GM18498 (cell line): Measurements from ENCODE around the gene ACADS.
A peak's percentile ranks its signal among the peaks of the same experiment; 100 is the strongest.

ENCODE experiments used
- ATAC-seq: cut with Tn5 transposase; IDR thresholded peaks from one replicate; pipeline ENCODE4 v1.9.1; 2021; ENCODE audit warnings: mild to moderate bottlenecking, moderate library complexity; ENCODE audit not compliant: unreplicated experiment

ACADS gene

DNA sequence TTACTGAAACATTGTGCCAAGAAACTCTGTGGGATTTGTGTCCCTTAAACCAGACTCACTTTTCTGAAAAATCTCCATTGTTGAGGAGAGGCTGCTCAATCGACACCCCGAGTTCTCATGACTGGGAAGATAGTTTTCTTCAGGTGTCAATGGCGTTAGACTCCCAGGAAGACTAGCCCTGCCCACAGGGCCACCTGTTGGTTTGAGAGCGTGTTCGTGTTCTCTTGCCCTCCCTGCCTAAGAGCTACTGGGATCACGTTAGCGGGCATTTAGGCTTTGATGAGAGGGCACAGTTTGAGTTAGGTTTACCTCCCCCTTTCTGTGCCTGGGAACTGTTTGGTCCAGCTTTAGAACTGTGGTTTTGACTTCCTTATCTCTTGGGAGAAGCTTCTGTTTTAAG lies 26.1 kb upstream of the ACADS start:
- no peak for ATAC-seq

DNA sequence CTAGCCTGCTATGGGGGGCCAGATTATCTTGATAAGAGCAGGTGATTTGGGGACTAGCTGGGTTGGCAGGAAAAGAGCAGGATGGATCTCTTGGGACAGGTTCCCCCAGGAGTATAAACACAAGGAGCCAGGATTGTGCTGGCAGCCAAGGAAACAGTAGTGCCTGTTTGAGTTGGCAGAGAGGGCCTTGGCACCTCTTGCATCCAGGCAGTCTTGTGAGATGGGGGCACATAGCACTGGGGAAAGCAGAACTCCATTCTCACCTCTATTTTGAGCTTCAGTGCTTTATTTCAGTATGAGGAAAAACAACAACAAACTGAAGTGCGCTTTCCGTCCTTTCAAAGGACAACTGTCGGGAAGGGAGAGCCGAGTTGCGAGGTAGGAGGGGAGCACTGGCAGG lies 24.7 kb upstream of the ACADS start:
- ATAC-seq: no peak

DNA sequence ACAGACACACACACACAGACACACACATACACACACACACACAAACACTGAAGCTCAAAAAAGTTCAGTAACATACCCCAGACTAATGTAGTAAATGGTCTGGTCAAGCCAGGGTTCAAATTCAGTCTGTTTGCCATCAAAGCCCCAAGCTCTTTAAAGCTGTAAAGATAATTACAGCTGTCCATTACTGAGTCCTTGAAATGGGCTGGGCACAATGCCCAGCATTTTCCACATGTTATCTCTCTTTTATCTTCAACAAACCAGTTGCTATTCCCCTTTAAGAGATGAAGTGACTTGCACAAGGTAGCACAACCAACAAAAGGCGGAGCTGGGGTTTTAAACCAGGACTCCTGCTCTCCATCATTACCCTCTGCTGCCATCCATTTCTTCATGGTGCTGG lies 23.0 kb upstream of the ACADS start:
- ATAC-seq: no peak

DNA sequence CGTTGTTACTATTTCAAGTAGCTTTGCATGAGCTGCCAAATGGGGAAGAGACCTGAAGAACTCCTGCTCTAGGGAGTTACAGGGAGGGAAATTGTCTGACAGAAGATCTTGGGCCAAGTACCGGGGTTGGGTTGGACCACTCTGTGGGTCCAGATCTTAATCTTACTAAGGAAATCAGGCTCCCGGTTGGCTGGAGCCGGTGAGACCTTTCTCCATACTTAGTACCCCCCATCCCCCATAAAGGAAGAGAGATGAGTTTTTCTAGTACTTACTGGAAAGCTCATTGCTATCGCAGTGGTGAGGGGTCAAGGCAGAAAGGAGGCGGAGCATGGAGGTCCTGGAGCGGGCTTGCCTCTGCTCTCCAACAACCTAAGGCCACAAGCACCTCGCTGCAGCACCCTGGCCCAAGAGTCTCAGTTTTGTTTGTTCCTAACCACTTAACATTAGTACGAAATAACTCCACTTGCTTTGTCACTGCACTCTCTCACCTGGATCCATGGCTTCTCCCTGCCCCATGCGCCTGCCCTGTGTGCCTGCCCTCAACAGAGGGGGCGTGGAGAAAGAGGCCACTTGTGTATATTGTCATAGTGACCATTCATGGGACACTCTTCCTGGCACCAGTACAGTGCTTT lies 22.2 kb upstream of the ACADS start:
- no peak for ATAC-seq

DNA sequence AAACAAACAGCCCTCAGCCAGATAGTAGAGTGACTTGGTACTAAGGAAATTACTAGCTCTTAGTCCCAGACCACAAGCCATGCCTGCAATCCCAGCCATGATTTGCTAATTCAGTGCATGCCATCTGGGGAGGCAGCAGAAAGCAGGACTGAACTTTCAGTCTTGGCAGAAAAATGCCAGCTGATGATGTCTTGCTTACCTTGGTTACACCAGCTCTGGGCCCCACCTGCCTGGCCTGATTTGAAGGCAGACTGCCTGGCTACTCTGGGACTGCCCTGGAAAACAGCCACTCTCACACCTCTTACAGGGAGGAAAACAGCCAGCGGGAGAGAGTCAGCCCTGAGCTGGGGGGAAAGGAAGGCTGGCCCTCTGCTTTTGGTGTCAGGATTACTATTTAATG lies 20.0 kb upstream of the ACADS start:
- ATAC-seq: no peak

DNA sequence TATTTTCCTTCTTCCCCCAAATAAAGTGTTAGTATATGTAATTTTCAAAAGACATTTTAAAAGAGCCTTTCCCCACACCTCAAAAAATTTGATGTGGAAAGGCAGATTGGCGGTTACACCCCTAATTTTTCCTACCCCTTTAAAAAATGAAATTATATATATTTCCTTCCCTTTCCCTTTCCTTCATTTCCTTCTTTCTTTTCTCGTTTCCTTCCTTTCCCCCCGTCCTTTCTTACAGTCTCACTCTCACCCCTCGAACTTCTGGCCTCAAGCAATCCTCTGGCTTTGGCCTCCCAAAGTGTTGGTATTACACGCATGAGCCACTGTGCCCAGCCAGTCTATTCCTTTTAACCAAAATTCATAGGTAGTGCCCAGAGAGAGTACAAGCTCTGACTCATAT lies 19.6 kb upstream of the ACADS start:
- ATAC-seq: no peak

DNA sequence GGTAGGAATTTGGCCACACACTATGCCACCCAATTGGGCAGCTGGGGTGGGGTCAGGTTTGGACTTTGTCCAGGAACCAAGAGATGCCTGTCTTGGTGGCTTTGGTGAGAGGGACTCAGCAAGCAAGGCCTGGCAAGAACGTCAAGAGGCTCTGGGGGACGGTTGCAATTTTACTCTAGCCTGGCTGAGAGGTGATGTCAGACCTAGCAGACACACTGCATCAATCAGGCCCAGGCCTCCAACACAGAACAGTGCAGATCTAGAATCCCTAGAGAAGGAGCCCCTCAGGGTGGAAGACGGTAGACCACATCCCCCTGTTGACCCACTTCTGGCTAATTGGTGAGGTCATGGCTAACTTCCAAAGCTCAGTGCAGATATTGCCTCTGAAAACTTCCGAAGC lies 17.0 kb upstream of the ACADS start:
- no peak for ATAC-seq

DNA sequence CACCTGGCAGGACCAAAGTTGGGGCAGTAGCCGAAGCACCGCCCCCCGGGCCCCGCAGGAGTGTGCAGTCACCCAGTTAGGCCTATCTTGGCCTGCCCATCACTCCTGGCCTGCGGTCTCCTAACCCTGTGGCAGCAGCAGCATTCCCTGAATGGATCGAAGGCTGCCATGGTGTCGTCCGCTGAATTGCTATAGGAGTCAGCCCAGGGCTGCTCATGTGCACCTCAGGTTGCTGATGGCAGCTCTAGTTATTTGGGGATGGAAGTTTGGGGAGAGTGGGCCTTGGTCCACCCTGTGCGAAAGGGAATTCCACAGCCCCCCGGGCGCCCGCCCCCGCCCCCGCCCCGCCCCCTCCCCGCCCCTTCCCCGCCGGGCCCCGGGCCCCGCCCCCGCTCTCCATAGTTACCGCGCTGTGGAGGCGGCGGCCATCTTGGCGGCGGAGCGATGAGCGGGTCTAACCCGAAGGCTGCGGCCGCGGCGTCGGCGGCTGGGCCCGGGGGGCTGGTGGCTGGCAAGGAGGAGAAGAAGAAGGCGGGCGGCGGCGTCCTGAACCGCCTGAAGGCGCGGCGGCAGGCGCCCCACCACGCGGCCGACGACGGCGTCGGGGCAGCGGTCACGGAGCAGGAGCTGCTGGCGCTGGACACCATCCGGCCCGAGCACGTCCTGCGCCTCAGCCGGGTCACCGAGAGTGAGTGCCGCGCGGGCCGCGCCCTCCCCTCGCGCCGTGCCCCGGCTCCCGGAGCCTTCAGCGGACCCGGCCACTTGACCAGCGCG lies 15.4 kb upstream of the ACADS start, which contains the start of gene UNC119B:
Gene UNC119B (plus strand): TSS at position 428 of the 774 bp plus-strand sequence. CDS start 17 bp downstream, at position 445.
- peak; percentile 79 for ATAC-seq

DNA sequence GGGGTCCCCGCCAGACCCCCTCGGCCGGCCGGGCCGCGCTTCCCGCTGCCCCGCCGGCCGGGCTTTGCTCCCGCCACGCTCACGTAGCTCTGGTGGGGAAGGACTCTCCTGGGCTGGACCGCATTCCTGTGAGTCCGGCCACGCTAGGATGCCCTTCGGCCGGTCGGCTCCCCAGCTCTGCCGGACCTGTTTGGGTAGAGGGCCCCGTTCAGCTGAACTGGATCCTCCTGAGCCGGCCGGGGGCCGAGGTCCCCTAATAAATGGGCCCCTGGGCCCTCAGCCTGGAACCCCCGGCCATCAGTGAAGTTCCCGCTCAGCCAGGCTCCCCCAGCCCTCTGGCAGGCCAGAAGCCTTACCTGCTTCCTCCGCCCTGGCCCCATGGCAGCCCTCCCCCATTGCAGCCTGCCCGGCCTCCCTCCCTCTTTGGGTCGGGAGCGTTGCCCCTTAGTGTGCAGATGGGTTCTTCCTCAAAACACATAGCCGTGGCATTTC lies 14.8 kb upstream of the ACADS start:
- peak; percentile 22 for ATAC-seq

DNA sequence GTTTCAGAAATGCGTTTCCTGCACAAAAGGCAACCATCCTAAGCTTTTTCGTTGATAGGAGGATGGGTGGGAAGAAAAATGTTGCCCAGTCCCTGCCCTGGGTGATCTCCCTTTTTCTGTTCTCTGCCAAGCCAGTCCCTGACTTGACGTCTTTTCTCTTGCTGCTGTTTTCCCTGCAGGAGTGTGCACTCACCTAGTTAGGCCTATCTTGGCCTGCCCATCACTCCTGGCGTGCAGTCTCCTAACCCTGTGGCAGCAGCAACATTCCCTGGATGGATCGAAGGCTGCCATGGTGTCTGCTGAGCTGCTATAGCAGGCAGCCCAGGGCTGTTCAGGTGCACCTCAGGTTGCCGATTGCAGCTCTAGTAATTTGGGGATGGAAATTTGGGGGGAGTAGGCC lies 14.2 kb upstream of the ACADS start:
- no peak for ATAC-seq

DNA sequence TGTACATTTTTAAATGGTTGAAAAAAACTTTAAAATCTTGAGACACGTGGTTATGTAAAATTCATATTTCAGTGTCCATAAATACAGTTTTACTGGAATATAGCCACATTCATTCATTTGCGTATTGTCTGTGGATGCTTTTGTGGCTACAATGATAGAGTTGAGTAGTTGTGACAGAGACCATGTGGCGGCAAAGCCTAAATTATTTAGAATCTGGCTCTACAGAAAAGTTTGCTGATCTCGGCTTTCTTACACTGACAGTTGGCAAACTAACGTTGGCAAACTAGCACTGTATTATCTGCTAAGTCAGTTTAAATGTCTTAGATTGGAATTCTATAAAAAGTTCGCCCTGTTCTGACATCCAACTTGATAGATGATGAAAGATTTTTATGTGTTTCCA lies 13.0 kb upstream of the ACADS start:
- ATAC-seq: no peak

DNA sequence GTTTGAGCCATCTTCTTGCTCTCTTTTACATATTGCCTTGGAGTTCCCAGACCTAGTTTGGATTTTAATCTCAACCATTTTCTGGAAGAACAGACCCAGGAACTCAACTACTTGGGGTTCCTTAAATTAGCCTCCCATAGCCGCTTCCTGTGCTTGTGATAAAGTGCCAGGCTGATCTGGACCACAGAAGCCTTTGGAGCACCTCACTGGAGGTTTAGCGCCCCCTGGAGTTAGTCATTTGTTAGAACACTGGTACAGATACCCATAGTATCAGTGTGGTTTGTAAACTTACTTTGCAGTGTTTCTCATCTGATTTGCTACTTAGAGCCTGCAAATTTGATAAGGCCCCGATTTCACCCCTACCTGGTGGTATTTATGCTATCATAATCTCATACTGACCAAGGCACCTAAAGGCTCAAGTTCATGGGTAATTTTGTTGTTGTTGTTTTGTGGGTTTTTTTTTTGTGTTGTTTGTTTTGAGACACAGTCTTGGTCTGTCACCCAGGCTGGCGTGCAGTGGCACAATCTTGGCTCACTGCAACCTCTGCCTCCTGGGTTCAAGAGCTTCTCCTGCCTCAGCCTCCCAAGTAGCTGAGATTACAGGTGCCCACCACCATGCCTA lies 11.7 kb upstream of the ACADS start:
- ATAC-seq: no peak

DNA sequence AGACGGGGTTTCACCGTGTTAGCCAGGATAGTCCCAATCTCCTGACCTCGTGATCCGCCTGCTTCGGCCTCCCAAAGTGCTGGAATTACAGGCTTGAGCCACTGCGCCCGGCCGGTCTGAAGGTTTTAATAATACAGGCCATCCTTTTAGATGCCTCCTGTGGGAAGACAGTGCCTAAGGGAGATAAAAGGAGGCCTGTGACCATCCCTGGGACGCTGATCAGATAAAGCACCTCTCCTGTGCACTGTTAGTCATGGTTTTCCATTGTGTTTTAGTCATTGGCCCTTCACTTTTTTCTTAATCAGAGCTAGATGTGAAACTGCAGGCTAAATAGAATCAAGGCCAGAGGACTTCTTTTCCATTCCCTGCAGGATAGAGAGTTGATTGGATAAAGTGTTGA lies 7.6 kb upstream of the ACADS start:
- no peak for ATAC-seq

DNA sequence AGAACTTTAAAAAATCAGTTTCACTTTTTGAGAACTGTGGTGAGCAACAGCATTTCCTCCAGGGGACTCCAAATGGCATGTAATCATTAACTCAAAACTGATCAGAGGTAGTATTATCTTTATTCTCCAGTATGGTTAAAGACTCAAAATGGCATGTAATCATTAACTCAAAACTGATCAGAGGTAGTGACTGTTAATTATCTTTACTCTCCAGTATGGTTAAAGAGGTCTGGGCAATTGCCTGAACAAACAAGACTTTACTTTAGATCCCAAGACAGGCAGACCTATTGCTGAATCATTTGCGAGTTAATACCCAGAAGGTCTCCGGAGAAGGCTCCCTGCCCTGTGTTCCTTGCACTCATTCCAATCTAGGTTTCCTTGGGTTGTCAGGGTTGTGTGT lies 6.6 kb upstream of the ACADS start:
- no peak for ATAC-seq

DNA sequence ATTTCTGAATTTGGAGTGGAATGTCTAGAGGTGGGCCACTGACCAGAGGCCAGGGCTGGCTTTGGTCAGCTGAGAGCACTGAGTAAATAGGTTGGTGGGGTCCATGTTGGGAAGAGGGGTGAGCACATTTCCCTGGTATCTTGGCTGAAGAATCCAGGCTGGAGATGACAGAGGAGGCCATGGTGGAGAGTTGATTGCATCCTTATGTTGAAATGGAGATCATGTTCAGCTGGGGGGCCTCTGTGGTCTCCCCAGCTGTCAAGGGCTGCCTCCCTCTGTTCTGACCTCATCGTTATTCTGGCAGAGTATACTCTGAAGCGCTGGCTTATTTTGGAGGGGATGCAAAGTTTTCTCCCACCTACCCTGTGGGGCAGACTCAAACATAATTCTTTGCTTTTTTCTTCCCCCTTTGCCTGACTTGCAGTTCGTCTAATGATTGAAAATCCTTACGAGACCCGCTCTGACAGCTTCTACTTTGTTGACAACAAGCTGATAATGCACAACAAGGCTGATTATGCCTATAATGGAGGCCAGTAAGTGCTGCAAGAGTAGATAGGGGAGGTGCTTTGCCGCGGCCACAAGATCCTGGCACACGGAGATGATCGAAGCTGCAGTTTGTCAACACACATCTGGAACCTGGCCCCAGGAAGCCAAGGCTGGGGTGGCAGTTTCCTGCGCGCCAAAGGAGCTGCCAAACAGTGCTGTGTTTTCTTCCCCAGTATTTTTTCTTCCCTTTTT lies 6.0 kb upstream of the ACADS start:
- no peak for ATAC-seq

DNA sequence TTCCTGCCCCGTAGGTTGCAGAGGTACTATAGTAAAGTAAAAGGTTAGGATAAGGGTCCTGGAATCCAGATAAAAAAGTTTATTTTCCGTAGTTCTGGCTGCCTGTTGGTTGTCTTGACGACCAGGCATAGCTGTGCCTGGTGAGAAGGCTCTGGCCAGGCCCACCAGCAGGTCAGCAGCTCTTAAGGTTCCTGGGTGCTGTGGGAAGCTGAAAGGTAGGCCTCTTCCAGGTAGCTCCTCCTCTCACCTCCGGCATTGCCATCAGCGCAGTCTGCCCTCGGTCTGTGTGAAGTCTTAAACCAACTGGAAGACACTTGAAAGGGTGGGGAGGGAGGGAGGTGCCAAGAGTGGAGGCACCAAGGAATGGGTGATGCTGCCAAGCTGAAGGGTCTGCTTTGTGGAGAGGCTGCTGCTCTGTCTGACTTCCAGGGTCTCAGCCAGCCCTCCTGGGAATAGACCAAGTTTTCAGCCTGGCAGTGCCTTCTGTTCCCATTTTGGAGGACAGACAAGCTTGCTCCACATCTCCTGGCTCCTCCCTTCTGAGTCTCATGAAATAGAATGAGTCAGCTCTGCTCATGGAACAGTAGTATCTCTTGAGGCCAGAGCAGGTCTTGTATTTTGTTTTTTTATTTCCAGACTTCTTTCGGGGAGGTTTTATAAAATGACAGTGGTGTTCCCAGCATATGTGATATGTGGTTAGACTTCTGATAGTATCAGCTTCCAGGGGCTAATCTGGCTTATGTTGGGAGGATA lies 5.2 kb upstream of the ACADS start:
- ATAC-seq: no peak

DNA sequence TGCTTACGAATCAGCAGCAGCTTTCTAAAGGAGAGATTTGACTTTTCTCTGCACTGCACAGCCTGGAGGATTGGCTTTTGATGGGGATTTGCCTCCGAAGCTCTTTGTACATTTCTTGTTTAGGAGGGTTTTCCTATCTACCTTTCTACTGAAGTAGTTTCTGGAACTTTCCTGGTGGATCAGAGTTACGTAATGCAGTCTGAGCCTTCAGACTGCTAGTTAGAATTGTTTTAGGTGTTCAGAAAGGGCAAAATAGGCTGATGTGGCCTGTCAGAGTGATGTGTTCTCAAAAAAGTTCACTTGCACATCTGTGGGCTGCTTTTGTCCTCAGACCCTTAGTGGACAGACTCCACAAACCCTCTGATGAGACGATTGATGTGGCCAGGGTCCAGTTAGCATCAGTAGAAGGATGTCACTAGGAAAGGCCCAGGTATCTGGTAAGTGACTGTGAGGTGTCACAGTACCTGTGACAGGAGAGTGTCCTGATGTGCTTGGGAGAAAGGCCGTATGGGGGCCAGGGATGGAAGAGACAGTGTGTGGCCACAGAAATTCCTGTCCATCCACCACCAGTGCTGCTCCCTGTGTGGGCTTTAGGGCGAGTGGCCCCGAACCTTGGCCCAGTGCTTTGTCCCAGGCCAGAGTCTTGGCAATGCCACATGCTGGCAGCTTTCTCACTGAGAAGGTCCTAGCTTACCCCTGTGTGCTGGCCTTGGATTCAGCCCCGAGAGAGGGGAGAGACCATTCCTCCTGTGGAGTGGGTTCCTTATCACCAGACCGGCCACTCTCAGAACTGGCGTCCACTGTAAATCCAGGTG lies 4.4 kb upstream of the ACADS start:
- no peak for ATAC-seq

DNA sequence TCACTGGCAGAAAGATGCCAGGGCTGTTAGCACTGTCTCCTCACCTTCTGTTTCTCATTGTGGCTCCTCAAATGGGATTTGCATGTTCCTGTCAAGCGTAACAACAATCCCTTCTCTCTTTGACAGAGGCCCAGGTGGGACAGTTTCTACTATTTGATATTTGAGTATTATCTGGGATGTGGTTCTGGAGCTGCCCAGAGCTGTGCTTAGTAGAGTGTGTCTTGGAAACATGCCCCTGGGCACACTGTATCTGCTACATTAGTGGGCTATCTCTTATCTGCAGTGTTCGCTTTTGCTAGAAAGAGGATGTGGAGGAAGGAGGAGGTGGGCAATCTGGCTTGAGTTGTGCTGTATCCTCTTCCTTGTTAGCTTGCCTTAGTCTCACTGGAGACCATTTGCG lies 3.8 kb upstream of the ACADS start:
- ATAC-seq: no peak

DNA sequence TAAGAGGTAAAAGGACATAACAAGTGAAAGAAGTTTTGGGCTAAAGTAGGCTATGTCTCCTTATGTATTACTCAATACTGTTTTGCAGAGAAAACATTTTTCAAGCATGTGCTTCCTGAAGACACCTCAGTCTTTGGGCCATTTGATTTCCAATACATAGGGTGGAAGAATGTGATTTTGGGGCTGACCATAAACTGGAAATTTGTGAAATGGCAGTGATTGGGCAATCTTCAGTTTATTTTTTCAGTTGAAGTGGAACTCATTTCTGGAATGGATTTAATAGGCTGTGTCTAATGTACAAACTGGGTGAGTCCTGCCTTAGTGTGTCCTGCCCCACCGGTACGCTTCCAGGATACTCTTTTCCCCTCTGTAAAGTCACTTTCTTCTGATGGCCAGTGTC lies 2.8 kb upstream of the ACADS start:
- no peak for ATAC-seq

DNA sequence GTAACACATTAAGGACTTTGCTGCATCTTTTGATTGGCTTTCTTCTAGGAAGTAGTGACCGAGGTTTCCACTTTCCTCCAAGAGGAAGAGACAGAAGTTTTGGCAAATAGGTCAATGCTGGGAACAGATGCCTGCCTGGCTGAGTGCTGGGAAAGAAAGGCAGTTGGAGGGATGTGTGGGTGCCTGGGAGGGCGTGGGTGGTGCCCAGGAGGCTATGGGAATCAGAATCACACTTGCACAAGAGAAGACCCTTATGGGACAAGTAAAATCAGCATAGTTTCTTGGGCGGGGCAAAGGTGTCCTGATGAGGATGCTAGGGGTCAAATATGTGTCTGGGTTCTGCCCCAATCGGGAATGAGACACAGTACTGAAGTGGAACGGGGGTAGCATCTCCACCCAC lies 906 bp upstream of the ACADS start:
- no peak for ATAC-seq
